ENCODE measurements around the gene NECAB3.

Gene NECAB3

GRCh38 chr20:33696448-33696847 lies 22.2 kb upstream of the NECAB3 start:
- no peak for DNase-seq

GRCh38 chr20:33694639-33695012 lies 20.4 kb upstream of the NECAB3 start:
- no peak for DNase-seq

GRCh38 chr20:33693741-33694638 lies 19.8 kb upstream of the NECAB3 start:
- DNase-seq: no peak

GRCh38 chr20:33693289-33693688 lies 19.1 kb upstream of the NECAB3 start:
- DNase-seq: no peak

- peak; percentile 78 for DNase-seq
Measured at GRCh38 chr20:33689973-33690372, 15.7 kb upstream of the NECAB3 start.

- DNase-seq: no peak
Measured at GRCh38 chr20:33689493-33689892, 15.3 kb upstream of the NECAB3 start.

GRCh38 chr20:33688938-33689424 lies 14.8 kb upstream of the NECAB3 start:
- DNase-seq: no peak

GRCh38 chr20:33687993-33688937 lies 14.0 kb upstream of the NECAB3 start:
- DNase-seq: no peak

GRCh38 chr20:33687370-33687915 lies 13.2 kb upstream of the NECAB3 start:
- DNase-seq: no peak

- DNase-seq: no peak
Measured at GRCh38 chr20:33686984-33687366, 12.7 kb upstream of the NECAB3 start.

GRCh38 chr20:33686100-33686983 lies 12.1 kb upstream of the NECAB3 start, which contains the start of gene E2F1:
Gene E2F1 (minus strand): TSS chr20:33686385. CDS start chr20:33686264, 121 bp downstream.
- DNase-seq: peak; percentile 98

- DNase-seq: peak; percentile 86
Measured at GRCh38 chr20:33685328-33686099, 11.3 kb upstream of the NECAB3 start.

GRCh38 chr20:33684533-33685327 lies 10.5 kb upstream of the NECAB3 start:
- DNase-seq: no peak

GRCh38 chr20:33681728-33682353 lies 7.6 kb upstream of the NECAB3 start:
- DNase-seq: no peak

- DNase-seq: no peak
Measured at GRCh38 chr20:33681288-33681687, 7.1 kb upstream of the NECAB3 start.

GRCh38 chr20:33680686-33681085 lies 6.5 kb upstream of the NECAB3 start:
- no peak for DNase-seq

- no peak for DNase-seq
Measured at GRCh38 chr20:33679758-33680485, 5.7 kb upstream of the NECAB3 start.

GRCh38 chr20:33677991-33678702 lies 3.9 kb upstream of the NECAB3 start:
- no peak for DNase-seq
